ENCODE measurements around the gene KIDINS220. TPM values are rescaled to one million over a fixed set of nuclear protein-coding genes. Genes with fewer than 3 reads are reported as not detected.
A peak's percentile ranks its signal among the peaks of the same experiment; 100 is the strongest.

The KIDINS220 gene
- total RNA-seq, 1 donor from 2014 or later, result 101 TPM

- TF ChIP-seq CTCF (IDR thresholded peaks at IDR 0.05), result no peak
- DNase-seq (ENCODE audit: extremely low spot score, unreplicated experiment), result no peak
Measured at GRCh38 chr2:8756230-8756629, 81.2 kb downstream of the KIDINS220 start.

GRCh38 chr2:8754106-8754776, 83.2 kb downstream of the KIDINS220 start:
- H3K27me3 Mint-ChIP-seq (ENCODE audit: unreplicated experiment), result no peaks in the 10 kb centered on the region
- H3K4me3 Mint-ChIP-seq (ENCODE audit: unreplicated experiment), result no peak overlapping the region
- peaks cover 23% of the 10 kb centered on the region for H3K4me1 Mint-ChIP-seq (ENCODE audit: unreplicated experiment)
- peak overlapping the region; percentile 14 for H3K27ac Mint-ChIP-seq (ENCODE audit: unreplicated experiment)
- H3K36me3 Mint-ChIP-seq (ENCODE audit: unreplicated experiment), result peaks cover 53% of the 10 kb centered on the region
- H3K9me3 Mint-ChIP-seq (ENCODE audit: unreplicated experiment), result peaks cover 26% of the 10 kb centered on the region
- no peak for DNase-seq (ENCODE audit: extremely low spot score, unreplicated experiment)
- no peak for TF ChIP-seq CTCF (IDR thresholded peaks at IDR 0.05)

More at GRCh38 chr2:8756230-8756629, 81.2 kb downstream of the KIDINS220 start:
- Mint-ChIP-seq H3K27ac (ENCODE audit: unreplicated experiment) (no peak overlapping the region), H3K9me3 (ENCODE audit: unreplicated experiment) (peaks cover 27% of the 10 kb centered on the region), H3K4me3 (ENCODE audit: unreplicated experiment) (no peak overlapping the region), H3K4me1 (ENCODE audit: unreplicated experiment) (peaks cover 23% of the 10 kb centered on the region), H3K36me3 (ENCODE audit: unreplicated experiment) (peaks cover 52% of the 10 kb centered on the region), H3K27me3 (ENCODE audit: unreplicated experiment) (no peaks in the 10 kb centered on the region)

GRCh38 chr2:8753609-8754008, 83.8 kb downstream of the KIDINS220 start:
- H3K4me1 Mint-ChIP-seq (ENCODE audit: unreplicated experiment), result peaks cover 26% of the 10 kb centered on the region
- H3K9me3 Mint-ChIP-seq (ENCODE audit: unreplicated experiment), result peaks cover 20% of the 10 kb centered on the region
- H3K27ac Mint-ChIP-seq (ENCODE audit: unreplicated experiment), result no peak overlapping the region
- peaks cover 49% of the 10 kb centered on the region for H3K36me3 Mint-ChIP-seq (ENCODE audit: unreplicated experiment)
- H3K4me3 Mint-ChIP-seq (ENCODE audit: unreplicated experiment), result no peak overlapping the region
- no peak for DNase-seq (ENCODE audit: extremely low spot score, unreplicated experiment)
- no peaks in the 10 kb centered on the region for H3K27me3 Mint-ChIP-seq (ENCODE audit: unreplicated experiment)
- no peak for TF ChIP-seq CTCF (IDR thresholded peaks at IDR 0.05)

- H3K9me3 Mint-ChIP-seq (ENCODE audit: unreplicated experiment), result peaks cover 14% of the 10 kb centered on the region
Measured at GRCh38 chr2:8752385-8752784, 85.0 kb downstream of the KIDINS220 start.

More at GRCh38 chr2:8752385-8752784, 85.0 kb downstream of the KIDINS220 start:
- DNase-seq (ENCODE audit: extremely low spot score, unreplicated experiment), result no peak
- TF ChIP-seq CTCF (IDR thresholded peaks at IDR 0.05), result no peak
- Mint-ChIP-seq H3K27ac (ENCODE audit: unreplicated experiment) (no peak overlapping the region), H3K4me3 (ENCODE audit: unreplicated experiment) (no peak overlapping the region), H3K36me3 (ENCODE audit: unreplicated experiment) (peaks cover 47% of the 10 kb centered on the region), H3K4me1 (ENCODE audit: unreplicated experiment) (peaks cover 26% of the 10 kb centered on the region), H3K27me3 (ENCODE audit: unreplicated experiment) (no peaks in the 10 kb centered on the region)
